Neural crest cell (in vitro differentiated cells): Measurements from ENCODE around the gene BGLAP. TPM values are rescaled to one million over a fixed set of nuclear protein-coding genes. Genes with fewer than 3 reads are reported as not detected.
A peak's percentile ranks its signal among the peaks of the same experiment; 100 is the strongest.

ENCODE experiments used
- DNase-seq: peaks from one replicate; pipeline ENCODE4 v3.0.0; 2021; ENCODE audit warnings: low read depth, mixed read lengths, low spot score
- H3K27ac Mint-ChIP-seq: one replicate; pipeline ENCODE4 v1.8.0; 2021; ENCODE audit warnings: mild to moderate bottlenecking, mixed read lengths; ENCODE audit not compliant: unreplicated experiment
- H3K27me3 Mint-ChIP-seq: 2 replicates; pipeline ENCODE4 v1.8.0; 2021; ENCODE audit warnings: low read depth, mild to moderate bottlenecking, mixed read lengths
- H3K36me3 Mint-ChIP-seq: 2 replicates; pipeline ENCODE4 v1.8.0; 2021; ENCODE audit warnings: low read depth, mild to moderate bottlenecking, mixed read lengths
- H3K4me1 Mint-ChIP-seq: 2 replicates; pipeline ENCODE4 v1.8.0; 2021; ENCODE audit warnings: mixed read lengths
- H3K4me3 Mint-ChIP-seq: one replicate; pipeline ENCODE4 v1.8.0; 2021; ENCODE audit warnings: mild to moderate bottlenecking, mixed read lengths
- H3K9me3 Mint-ChIP-seq: 2 replicates; pipeline ENCODE4 v1.8.0; 2021; ENCODE audit warnings: mixed read lengths
- CTCF ChIP-seq: fragments of 200-600 bp; sonication (generic); conservative IDR thresholded peaks from 2 replicates; pipeline ENCODE4 v1.5.0; 2021; ENCODE audit warnings: antibody characterized with exemption, mild to moderate bottlenecking
- total RNA-seq: library from RNA; stranded (reverse); gene quantifications from 2 replicates; pipeline ENCODE4 v1.2.1, GENCODE V29; 2021

The BGLAP gene
- total RNA-seq, 1 donor from 2014 or later = 3.0 TPM

- H3K9me3 Mint-ChIP-seq = no peaks in the 10 kb centered on the region
- H3K4me3 Mint-ChIP-seq = peak within 1 kb of the TSS; percentile 77
- peak; percentile 55 for DNase-seq
- H3K36me3 Mint-ChIP-seq = peaks cover 2% of the 10 kb centered on the region
- peak within 1 kb of the TSS; percentile 86 for H3K27ac Mint-ChIP-seq
- peaks cover 22% of the 10 kb centered on the region for H3K27me3 Mint-ChIP-seq
- TF ChIP-seq CTCF = no peak
- peaks cover 28% of the 10 kb centered on the region for H3K4me1 Mint-ChIP-seq
Observed at GRCh38 chr1:156247460-156248322, 5.7 kb downstream of the BGLAP start, which contains the start of gene PAQR6. TSS of gene PAQR6 (minus strand) at chr1:156248056. CDS start at chr1:156246731, 1,325 bp downstream.

- peaks cover 28% of the 10 kb centered on the region for H3K4me1 Mint-ChIP-seq
- peaks cover 21% of the 10 kb centered on the region for H3K27me3 Mint-ChIP-seq
- DNase-seq = no peak
- H3K27ac Mint-ChIP-seq = peak overlapping the region; percentile 86
- peaks cover 4% of the 10 kb centered on the region for H3K36me3 Mint-ChIP-seq
- no peaks in the 10 kb centered on the region for H3K9me3 Mint-ChIP-seq
- no peak for TF ChIP-seq CTCF
- H3K4me3 Mint-ChIP-seq = peak overlapping the region; percentile 54
Observed at GRCh38 chr1:156248323-156248683, 6.3 kb downstream of the BGLAP start.

- no peaks in the 10 kb centered on the region for H3K9me3 Mint-ChIP-seq
- peaks cover 28% of the 10 kb centered on the region for H3K4me1 Mint-ChIP-seq
- peaks cover 13% of the 10 kb centered on the region for H3K36me3 Mint-ChIP-seq
- TF ChIP-seq CTCF = no peak
- H3K27me3 Mint-ChIP-seq = peaks cover 16% of the 10 kb centered on the region
- no peak overlapping the region for H3K27ac Mint-ChIP-seq
- no peak for DNase-seq
- H3K4me3 Mint-ChIP-seq = peak overlapping the region; percentile 72
Observed at GRCh38 chr1:156249593-156249992, 7.6 kb downstream of the BGLAP start.

- Mint-ChIP-seq H3K27ac (peak overlapping the region; percentile 81), H3K27me3 (peaks cover 6% of the 10 kb centered on the region), H3K4me1 (peaks cover 23% of the 10 kb centered on the region), H3K36me3 (peaks cover 14% of the 10 kb centered on the region), H3K4me3 (peak overlapping the region; percentile 23), H3K9me3 (no peaks in the 10 kb centered on the region)
- TF ChIP-seq CTCF = no peak
- no peak for DNase-seq
Observed at GRCh38 chr1:156251527-156251926, 9.5 kb downstream of the BGLAP start.

- Mint-ChIP-seq H3K9me3 (no peaks in the 10 kb centered on the region), H3K36me3 (peaks cover 15% of the 10 kb centered on the region), H3K4me3 (no peak overlapping the region), H3K27me3 (no peaks in the 10 kb centered on the region), H3K27ac (no peak overlapping the region), H3K4me1 (peaks cover 14% of the 10 kb centered on the region)
- TF ChIP-seq CTCF = no peak
- no peak for DNase-seq
Observed at GRCh38 chr1:156253634-156254033, 11.7 kb downstream of the BGLAP start.
